GM18873 (cell line): ENCODE results near the gene CDH4.

Experiments used
- ATAC-seq: cut with Tn5 transposase; IDR thresholded peaks from one replicate; pipeline ENCODE4 v1.9.1; 2021; ENCODE audit warnings: mild to moderate bottlenecking, moderate library complexity, moderate number of reproducible peaks; ENCODE audit not compliant: unreplicated experiment, low FRiP score

The CDH4 gene

DNA sequence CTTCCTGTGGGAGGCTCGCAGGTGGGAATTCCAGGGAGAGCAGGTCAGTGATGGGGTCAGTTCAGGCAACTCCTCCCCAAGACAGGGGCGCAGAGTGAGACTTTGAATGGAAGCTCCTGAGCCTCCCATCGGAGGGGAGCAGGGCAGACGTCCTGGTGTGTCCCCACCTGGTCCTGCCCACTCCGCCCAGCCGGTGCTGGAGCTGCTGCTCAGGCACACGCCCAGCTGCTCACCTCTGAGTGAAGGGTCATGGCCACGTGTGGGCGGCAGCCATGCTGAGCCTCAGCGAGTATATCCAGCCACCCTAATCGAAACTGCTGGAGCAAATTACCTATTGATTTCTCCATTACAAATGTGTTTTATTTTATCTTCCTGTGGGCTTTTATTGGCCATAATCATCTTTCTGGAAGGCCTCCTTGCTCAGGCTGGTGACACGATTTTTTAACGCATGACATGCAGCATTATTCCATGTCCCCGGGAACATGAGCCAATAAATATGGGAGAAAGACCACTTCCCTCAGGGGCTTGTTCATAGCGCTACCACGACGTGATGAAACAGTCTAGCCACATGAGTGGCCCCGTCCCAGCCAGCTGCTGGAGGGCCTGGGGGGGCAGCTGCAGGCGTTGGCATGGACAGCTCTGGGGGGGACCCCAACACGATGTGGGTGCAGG is 665.5 kb downstream of the CDH4 start:
- ATAC-seq = no peak

DNA sequence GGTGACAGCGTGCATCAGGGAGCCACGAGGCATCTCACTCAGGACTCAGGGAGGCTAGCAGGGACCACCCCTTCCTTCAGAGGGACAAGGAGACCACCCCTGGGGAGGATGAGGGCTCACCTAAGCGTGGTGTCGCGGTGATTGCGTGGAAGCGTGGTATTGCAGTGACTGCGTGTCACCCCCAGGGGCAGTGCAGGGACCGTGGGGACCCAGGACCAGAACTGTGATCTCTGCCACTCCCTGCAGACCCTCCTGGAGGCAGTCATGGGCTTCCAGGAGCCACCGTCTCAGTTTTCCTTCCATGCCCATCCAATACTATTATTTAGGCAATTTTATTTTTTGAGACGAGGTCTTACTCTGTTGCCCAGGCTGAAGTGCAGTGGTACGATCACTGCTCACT is 666.5 kb downstream of the CDH4 start:
- ATAC-seq = no peak

DNA sequence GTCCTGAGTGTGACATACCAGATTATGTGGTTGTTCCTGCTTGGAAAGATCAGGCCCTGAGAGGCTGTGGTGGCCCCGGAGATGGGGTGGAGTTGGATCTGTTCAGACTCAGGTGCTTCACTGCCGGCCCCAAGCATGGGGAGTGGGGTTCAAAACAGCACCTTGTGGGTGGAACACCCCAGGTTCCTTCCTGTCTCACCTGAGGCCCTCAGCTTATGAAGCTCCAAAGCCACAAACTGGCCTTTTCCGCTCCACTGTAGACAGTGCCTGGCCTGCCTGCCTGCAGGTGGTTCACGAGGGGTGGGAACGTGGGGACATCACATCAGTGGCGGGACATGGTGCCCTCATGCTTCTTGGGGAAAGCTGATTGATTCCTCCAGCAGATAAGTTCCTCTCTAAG is 667.2 kb downstream of the CDH4 start:
- ATAC-seq = no peak

GRCh38 chr20:61919675-61920365 is 667.8 kb downstream of the CDH4 start:
- no peak for ATAC-seq

- no peak for ATAC-seq
Measured at GRCh38 chr20:61922411-61922810, 670.4 kb downstream of the CDH4 start.

- no peak for ATAC-seq
Measured at GRCh38 chr20:61922936-61923335, 670.9 kb downstream of the CDH4 start.

GRCh38 chr20:61923371-61924166 is 671.5 kb downstream of the CDH4 start:
- no peak for ATAC-seq

GRCh38 chr20:61924211-61924857 is 672.3 kb downstream of the CDH4 start:
- ATAC-seq = no peak

GRCh38 chr20:61924858-61925554 is 672.9 kb downstream of the CDH4 start:
- no peak for ATAC-seq

DNA sequence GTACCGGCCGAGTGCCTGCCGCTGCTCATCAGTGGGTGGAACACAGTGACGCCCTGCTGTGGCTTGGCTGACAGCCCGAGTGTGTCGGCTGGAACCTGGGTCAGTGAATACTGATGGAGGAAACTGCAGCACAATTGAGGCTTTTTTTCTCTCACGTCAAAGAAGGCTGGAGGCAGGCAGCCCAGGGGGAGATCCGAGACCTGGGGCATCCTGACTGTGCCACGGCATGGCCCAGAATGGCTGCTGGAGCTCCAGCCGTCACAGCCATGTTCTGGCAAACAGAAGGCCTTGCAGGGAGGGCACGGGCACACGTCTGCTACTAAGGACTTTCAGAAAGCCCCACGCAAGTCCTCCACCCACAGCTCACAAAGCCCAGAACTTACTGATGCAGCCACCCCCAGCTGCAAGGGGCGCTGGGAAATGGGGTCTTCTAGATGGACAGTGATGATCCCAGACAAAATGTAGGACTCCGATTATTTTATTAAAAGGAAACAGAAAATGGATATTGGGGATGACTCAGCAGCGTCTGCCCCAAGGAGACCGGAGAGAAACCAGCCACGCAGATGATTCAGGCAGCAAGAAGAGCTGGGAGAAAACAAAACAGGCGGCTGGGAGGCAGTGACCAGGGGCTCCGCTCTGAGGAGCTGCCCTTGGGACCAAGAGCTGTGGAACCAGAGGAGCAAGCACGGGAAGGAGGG is 673.6 kb downstream of the CDH4 start:
- ATAC-seq = no peak

DNA sequence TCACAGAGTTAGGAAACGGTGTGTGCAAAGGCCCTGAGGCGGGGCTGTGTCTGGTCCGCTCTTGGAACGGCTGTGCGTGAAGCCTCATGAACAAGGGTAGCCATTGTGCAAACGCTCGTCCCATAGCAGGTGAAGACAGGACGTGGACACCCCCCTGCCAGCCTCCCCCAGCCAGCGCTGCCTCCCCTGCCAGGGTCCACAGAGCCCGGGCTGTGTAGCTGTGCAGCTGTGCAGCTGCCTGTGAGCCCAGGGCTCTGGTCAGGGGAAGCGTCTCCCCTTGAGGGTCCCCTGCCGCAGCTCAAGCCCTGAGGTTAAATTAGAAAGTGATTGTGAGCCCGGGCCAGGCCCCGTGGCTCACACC is 674.2 kb downstream of the CDH4 start:
- ATAC-seq = no peak

- ATAC-seq = no peak
Measured at GRCh38 chr20:61926796-61927192, 674.7 kb downstream of the CDH4 start.

DNA sequence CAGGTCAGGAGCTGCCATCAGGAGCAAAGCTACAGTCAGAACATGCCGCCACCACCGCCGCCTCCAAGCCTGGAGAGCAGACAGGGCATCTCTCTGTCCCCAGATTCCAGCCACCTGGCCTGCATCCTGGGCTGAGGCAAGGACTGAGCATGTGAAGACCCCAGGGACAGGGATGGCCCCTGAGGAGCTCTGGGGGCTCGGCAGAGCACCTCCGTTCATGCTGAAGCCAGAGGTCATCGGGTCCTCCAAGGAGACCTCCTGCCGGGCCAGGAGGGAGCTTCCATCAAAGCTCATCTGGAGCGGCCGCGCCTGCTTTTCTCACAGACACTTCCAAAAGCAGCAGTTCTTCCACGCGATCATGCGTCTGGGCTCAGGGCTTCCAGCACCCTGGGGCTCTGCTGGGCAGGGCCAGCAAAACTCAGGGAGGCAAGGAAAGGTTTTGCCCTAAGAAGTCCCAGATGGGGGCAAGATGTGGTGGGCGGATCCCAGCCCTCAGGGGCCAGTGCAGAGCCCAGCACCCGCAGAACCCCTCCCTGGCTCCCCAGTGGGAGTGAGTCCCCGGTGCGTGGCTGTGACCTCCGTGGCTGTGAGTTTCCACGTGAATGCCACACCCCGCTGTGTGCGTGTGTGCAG is 675.2 kb downstream of the CDH4 start:
- ATAC-seq = no peak

- no peak for ATAC-seq
Measured at GRCh38 chr20:61927826-61928541, 675.9 kb downstream of the CDH4 start.

- ATAC-seq = no peak
Measured at GRCh38 chr20:61929561-61929960, 677.5 kb downstream of the CDH4 start.

GRCh38 chr20:61929971-61930666 is 678.1 kb downstream of the CDH4 start:
- no peak for ATAC-seq

- ATAC-seq = no peak
Measured at GRCh38 chr20:61930776-61931475, 678.9 kb downstream of the CDH4 start.
